Measurements from ENCODE around the gene ATG2A.

DNA sequence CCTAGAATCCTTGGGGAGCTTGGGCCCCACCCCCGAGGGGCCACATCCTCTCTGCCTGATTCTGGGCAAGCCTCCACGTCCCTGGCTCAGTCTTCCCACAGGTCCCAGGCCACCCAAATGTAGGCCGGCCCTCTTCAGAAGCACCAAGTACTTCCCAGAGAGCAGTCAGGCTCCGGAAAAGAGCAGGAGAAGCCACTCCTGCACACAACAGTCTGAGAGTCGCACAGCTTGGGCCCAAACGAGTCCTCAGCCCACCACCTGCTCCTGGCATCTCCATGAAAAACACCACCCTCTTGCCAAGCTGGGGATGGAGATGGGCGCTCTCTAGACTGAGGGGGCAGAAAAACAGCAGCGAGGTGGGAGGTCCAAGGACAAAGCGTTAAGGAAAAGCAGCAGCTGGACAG, 54.0 kb downstream of the ATG2A start:
- TF ChIP-seq EZH2 (IDR thresholded peaks at IDR 0.05; ENCODE audit: insufficient read depth, low read length), result no peak
- TF ChIP-seq, protein P1, sequence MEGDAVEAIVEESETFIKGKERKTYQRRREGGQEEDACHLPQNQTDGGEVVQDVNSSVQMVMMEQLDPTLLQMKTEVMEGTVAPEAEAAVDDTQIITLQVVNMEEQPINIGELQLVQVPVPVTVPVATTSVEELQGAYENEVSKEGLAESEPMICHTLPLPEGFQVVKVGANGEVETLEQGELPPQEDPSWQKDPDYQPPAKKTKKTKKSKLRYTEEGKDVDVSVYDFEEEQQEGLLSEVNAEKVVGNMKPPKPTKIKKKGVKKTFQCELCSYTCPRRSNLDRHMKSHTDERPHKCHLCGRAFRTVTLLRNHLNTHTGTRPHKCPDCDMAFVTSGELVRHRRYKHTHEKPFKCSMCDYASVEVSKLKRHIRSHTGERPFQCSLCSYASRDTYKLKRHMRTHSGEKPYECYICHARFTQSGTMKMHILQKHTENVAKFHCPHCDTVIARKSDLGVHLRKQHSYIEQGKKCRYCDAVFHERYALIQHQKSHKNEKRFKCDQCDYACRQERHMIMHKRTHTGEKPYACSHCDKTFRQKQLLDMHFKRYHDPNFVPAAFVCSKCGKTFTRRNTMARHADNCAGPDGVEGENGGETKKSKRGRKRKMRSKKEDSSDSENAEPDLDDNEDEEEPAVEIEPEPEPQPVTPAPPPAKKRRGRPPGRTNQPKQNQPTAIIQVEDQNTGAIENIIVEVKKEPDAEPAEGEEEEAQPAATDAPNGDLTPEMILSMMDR (IDR thresholded peaks at IDR 0.05; ENCODE audit: insufficient read depth, low read depth, low read length), result no peak

Data from astrocyte (in vitro differentiated cells and primary cell).